ENCODE results near the gene IL36A. TPM values are rescaled to one million over a fixed set of nuclear protein-coding genes. Genes with fewer than 3 reads are reported as not detected.

IL36A gene
- total RNA-seq, 2 donors from 2014 or later, result not detected

- DNase-seq (ENCODE audit: low spot score) (no peak), ATAC-seq (ENCODE audit: insufficient number of reproducible peaks, low FRiP score, low read depth) (no peak)
- Histone ChIP-seq H3K36me3 (no peaks in the 10 kb centered on the region), H3K9me3 (peaks cover 4% of the 10 kb centered on the region), H3K27me3 (replicated peaks; ENCODE audit: insufficient read depth) (no peaks in the 10 kb centered on the region), H3K27ac (no peak overlapping the region), H3K4me1 (ENCODE audit: control insufficient read depth in 1 of 2, low read depth in 2 of 2) (no peaks in the 10 kb centered on the region), H3K4me3 (no peak overlapping the region)
- TF ChIP-seq CTCF (IDR thresholded peaks at IDR 0.05), result no peak
These were observed 10.6 kb upstream of the IL36A start for GRCh38 chr2:112994648-112995047.

GRCh38 chr2:112995346-112995920, 9.8 kb upstream of the IL36A start:
- DNase-seq (ENCODE audit: low spot score) (no peak), ATAC-seq (ENCODE audit: insufficient number of reproducible peaks, low FRiP score, low read depth) (no peak)
- H3K27ac ChIP-seq, result no peak overlapping the region
- H3K27me3 ChIP-seq (replicated peaks; ENCODE audit: insufficient read depth), result no peaks in the 10 kb centered on the region
- no peaks in the 10 kb centered on the region for H3K36me3 ChIP-seq
- H3K4me3 ChIP-seq, result no peak overlapping the region
- H3K9me3 ChIP-seq, result peaks cover 4% of the 10 kb centered on the region
- TF ChIP-seq CTCF (IDR thresholded peaks at IDR 0.05), result no peak
- no peaks in the 10 kb centered on the region for H3K4me1 ChIP-seq (ENCODE audit: control insufficient read depth in 1 of 2, low read depth in 2 of 2)

- no peak overlapping the region for H3K27ac ChIP-seq
- H3K9me3 ChIP-seq, result peaks cover 4% of the 10 kb centered on the region
- TF ChIP-seq CTCF (IDR thresholded peaks at IDR 0.05), result no peak
- H3K4me1 ChIP-seq (ENCODE audit: control insufficient read depth in 1 of 2, low read depth in 2 of 2), result no peaks in the 10 kb centered on the region
- H3K36me3 ChIP-seq, result no peaks in the 10 kb centered on the region
- H3K4me3 ChIP-seq, result no peak overlapping the region
- no peak for DNase-seq (ENCODE audit: low spot score)
- no peak for ATAC-seq (ENCODE audit: insufficient number of reproducible peaks, low FRiP score, low read depth)
- no peaks in the 10 kb centered on the region for H3K27me3 ChIP-seq (replicated peaks; ENCODE audit: insufficient read depth)
These were observed 8.6 kb upstream of the IL36A start for GRCh38 chr2:112996635-112997034.

GRCh38 chr2:112997151-112997550, 8.1 kb upstream of the IL36A start:
- TF ChIP-seq CTCF (IDR thresholded peaks at IDR 0.05), result no peak
- Histone ChIP-seq H3K27ac (no peak overlapping the region), H3K4me3 (no peak overlapping the region), H3K36me3 (no peaks in the 10 kb centered on the region), H3K4me1 (ENCODE audit: control insufficient read depth in 1 of 2, low read depth in 2 of 2) (no peaks in the 10 kb centered on the region), H3K27me3 (replicated peaks; ENCODE audit: insufficient read depth) (no peaks in the 10 kb centered on the region), H3K9me3 (peaks cover 1% of the 10 kb centered on the region)
- DNase-seq (ENCODE audit: low spot score) (no peak), ATAC-seq (ENCODE audit: insufficient number of reproducible peaks, low FRiP score, low read depth) (no peak)

GRCh38 chr2:113000436-113000835, 4.8 kb upstream of the IL36A start:
- Histone ChIP-seq H3K36me3 (no peaks in the 10 kb centered on the region), H3K27me3 (replicated peaks; ENCODE audit: insufficient read depth) (no peaks in the 10 kb centered on the region), H3K4me3 (no peak overlapping the region)

More at GRCh38 chr2:113000436-113000835, 4.8 kb upstream of the IL36A start:
- no peak for DNase-seq (ENCODE audit: low spot score)
- H3K27ac ChIP-seq, result no peak overlapping the region
- no peak for TF ChIP-seq CTCF (IDR thresholded peaks at IDR 0.05)
- no peak for ATAC-seq (ENCODE audit: insufficient number of reproducible peaks, low FRiP score, low read depth)
- no peaks in the 10 kb centered on the region for H3K9me3 ChIP-seq
- H3K4me1 ChIP-seq (ENCODE audit: control insufficient read depth in 1 of 2, low read depth in 2 of 2), result no peaks in the 10 kb centered on the region
